HG03521 (cell line): ENCODE results near the gene STOML1.
A peak's percentile ranks its signal among the peaks of the same experiment; 100 is the strongest.

Experiments used
- ATAC-seq: cut with Tn5 transposase; IDR thresholded peaks from one replicate; pipeline ENCODE4 v1.9.1; 2021; ENCODE audit warnings: mild to moderate bottlenecking, moderate library complexity; ENCODE audit not compliant: unreplicated experiment

Gene STOML1

DNA sequence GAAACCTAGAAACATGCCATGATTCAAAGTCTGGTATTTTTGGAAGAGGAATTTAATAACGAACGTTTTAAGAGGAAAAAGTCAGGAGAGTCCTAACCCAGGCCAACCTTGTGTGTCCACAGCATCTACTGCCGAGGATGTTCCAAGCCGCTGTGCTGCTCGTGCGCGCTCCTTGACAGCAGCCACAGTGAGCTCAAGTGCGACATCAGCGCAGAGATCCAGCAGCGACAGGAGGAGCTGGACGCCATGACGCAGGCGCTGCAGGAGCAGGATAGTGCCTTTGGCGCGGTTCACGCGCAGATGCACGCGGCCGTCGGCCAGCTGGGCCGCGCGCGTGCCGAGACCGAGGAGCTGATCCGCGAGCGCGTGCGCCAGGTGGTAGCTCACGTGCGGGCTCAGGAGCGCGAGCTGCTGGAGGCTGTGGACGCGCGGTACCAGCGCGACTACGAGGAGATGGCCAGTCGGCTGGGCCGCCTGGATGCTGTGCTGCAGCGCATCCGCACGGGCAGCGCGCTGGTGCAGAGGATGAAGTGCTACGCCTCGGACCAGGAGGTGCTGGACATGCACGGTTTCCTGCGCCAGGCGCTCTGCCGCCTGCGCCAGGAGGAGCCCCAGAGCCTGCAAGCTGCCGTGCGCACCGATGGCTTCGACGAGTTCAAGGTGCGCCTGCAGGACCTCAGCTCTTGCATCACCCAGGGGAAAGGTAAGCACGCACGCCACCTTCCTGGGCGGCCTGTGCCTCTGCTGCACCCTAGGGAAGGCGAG, 30.8 kb upstream of the STOML1 start:
- ATAC-seq = no peak

DNA sequence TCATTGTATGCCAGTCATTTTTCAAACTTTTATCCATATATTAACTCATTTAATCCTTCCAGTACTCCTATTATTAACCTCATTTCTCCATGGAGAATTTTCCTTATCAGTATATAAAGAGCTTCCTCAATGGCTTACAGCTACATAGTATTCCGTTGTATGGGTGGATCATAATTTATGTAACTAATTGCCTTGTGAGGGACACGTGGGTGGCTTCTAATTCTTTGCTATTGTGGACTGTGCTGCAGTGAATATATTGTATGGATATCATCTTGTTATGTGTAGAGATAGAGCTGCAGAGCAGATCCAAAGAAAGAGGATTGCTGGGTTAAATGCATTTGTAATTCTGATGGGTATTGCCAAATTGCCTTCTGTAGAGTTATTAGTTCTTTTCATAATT, 27.6 kb upstream of the STOML1 start:
- no peak for ATAC-seq

DNA sequence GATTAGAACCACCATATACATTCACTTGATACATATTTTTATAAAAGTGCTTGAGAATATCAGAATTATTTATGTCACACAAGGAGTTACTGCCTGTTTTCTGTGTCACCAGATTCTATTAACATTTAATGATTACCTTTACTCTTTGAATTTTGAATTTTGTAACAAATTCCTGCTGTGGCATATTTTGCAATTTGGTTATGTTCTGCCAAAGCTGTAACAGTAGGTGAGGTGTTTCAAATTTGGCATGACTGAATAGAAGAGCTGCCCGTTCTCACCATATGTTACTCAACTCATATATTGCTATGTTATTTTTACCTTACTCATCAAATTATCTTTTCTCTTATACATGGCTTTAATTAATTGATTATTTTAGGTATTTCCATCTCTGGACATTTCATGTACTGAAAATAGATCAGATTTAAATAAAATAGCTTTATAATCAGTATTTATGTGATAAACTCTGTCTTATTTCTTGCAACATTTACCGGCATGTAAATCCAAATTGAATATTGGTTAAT, 21.3 kb upstream of the STOML1 start:
- ATAC-seq = no peak

DNA sequence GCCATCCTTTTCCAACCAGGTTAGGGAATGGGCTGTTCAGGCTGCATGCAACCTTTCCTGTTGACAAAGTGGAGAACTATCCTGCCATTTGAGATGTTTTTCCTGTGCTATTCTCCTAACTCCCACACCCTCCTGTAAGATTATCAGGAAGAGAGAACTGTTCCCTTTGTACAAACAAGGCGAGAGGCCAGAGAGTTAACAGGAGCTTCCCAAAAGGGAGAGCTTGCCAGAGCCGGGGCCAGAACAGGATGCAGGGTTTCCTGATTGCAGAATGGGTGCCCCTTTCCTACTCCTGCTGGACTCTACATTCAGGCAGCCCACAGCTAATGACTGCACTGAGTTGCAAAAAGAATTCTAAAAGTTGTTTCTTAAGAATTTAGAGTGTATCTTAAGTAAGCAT, 19.5 kb upstream of the STOML1 start:
- no peak for ATAC-seq

DNA sequence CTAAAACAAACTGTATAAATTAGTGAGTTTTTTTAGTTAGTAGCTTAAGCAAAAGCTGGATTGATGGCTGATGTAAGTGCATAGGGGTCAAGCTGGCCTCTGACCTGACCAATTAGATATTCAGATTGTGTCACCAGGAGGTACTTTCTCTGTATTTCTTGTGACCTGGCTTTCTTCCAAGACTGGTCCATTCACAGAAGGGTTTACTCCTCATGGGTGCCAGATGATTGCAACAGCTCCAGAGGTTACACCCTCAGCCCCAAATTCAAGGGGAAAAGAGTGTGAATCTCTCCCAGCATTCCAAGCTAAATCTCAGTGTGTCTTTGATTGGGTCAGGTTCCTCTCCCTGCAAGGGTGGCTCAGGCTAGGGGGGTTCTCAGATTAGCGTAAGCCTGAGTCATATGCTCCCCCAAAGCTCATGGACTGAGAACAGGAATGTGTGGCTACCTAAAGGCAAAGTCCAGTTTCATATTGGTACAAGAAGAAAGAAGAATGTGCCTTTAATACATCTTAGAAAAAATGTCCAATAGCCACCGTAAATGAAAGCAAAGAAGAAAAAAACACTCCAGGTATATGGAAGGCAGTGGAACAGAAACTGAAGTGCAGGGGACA, 18.9 kb upstream of the STOML1 start:
- ATAC-seq = no peak

DNA sequence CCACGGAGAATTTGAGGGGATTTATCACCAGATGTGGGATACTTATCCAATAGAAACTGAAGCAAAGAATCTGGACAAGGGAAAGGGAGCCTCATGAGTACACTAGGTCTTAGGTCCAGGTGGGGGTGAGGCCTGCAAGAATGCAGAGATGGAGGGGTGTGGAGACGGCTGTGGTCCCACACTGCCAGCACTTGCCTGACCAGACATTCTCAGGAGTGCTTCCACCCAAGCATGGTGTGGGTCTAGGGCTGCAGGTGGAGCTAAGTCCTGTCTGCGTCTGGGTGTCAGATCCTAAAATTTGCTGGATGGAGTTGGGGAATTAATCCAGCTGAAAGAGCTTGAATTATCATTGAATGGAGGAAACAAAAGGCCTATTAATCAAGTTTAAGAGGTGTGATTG, 16.8 kb upstream of the STOML1 start:
- ATAC-seq = no peak

DNA sequence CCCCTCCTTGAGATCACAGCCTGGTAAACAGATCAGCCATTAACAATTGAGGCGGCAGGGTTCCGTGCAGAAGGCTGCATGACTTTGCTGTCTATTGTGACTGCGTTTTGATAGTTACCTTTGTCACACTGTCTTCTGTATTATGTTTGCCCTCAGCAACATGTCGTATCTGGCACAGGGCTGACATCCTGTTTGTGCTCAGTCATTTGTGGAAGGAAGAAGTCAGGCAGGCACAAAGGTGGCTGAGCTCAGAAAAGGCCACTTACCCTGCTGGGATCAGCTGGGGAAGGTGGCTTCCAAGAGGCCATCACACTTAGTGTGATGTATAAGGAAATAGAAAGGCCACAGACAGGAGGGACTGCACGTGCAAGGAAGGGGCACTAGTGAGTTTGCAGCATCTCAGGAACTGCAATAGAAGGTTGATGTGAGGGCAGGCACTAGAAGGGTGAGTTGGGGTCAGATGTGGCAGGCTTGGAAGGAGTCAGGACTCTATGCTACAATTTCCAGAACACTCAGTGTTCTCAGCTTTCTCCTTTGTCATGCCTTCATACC, 15.8 kb upstream of the STOML1 start:
- ATAC-seq = no peak

DNA sequence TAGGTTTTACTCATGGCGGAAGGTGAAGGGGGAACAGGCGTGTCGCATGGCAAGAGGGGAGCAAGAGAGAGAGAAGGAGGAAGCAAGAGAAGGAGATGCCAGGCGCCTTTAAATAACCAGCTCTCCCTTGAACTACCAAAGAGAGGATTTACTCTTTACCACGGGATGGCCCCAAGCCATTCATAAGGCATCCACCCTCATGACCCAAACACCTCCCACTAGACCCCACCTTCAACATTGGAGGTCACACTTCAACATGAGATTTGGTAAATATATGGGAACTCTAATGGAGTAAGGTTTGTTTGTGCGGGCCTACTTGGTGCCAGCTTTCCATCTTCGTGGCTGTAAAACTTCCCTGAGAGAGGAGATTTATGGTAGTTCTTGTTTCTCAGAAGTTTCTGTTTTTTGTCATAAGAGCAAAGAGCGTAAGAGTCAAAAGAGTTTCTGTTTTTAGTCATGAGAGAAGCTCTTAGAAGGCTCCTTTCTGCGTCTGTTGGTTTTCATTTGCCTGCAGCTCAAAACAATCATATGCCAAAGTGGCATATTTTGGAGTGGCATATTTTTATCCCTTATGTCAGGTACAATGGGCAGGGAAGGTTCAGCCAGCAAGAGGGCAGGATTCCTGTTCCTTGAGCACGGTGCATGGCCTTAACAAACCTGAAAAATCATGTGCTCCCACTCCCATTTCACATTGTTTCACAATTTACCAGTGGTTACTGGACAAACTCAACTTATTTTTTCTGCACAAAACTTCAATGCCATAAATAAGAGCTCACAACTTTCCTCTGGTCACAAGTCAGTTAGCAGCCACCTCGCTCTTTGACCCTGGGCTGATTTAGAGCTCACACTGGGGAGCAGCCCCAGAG, 14.9 kb upstream of the STOML1 start:
- no peak for ATAC-seq

DNA sequence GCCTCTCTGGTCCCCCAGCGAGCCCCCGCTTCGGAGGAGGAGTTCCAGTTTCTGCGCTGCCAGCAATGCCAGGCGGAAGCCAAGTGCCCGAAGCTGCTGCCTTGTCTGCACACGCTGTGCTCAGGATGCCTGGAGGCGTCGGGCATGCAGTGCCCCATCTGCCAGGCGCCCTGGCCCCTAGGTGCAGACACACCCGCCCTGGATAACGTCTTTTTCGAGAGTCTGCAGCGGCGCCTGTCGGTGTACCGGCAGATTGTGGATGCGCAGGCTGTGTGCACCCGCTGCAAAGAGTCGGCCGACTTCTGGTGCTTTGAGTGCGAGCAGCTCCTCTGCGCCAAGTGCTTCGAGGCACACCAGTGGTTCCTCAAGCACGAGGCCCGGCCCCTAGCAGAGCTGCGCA, 5.9 kb upstream of the STOML1 start:
- ATAC-seq = no peak

DNA sequence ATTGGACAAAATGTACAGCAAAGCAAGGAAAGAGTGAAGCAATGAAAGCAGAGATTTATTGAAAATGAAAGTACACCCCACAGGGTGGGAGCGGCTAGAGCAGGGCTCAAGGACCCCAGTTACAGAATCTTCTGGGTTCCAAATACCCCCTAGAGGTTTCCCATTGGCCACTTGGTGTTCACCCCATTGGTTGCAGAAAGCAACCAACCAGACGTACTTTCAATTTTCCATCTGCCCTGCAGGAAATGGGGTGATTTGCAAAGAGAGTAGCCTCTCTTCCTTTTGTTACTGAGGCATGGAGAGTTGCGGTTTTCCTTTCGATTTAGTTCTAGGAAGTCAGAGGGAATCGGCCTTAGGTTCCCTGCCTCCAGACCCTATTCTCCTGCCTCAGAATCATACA, 4.8 kb upstream of the STOML1 start:
- no peak for ATAC-seq

DNA sequence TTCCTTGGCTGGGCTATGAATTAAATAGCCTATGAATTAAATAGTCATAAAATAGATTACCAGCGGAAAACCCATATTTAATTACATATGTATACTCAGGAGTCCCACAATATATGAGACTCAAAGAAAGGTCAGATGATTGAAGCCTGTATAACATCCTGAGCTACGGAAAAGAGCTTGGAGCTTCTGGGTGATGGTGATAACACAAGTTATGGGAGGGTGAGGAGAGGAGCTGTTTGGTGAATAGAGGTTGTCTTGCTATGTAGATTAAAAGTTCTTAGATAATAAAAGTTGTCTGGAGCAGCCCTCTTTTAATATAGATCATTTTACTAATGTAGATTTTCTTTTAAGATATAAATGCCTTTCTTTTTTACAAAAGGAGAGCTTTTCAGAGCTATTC, 4.2 kb upstream of the STOML1 start:
- no peak for ATAC-seq

DNA sequence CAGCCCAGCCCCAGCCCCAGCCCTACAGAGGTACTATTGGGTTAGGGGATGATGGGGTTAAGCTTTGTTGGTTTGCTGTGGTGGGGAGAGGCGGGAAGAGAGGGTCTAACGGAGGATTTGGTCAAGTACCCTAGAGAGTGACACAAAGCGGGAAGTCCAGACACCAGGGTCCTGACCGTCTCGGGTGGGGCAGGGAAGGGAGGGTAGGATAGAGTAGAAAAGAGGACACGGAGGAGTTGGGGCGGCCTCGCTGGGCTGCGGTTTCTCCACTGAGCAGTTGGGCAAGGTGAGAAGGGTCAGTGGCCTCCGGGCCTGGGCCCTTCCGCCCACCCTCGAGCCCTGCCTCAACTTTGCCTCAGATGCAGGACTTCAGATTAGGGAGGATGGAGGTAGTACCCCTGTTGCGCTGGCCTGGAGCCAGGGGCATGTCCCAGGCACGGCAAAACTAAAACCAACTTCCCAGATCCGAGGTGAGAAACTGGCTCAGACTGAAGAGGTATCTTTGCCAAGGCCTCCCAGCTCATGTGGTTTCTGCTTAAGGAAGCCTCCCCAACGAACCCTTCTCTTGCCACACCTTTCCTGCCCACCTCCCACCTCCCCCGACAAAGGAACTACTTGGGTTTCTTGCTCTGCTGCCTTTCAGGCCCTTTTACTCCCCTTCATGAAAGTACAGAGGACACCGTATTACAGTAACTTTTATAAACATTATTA, 3.0 kb upstream of the STOML1 start:
- no peak for ATAC-seq

DNA sequence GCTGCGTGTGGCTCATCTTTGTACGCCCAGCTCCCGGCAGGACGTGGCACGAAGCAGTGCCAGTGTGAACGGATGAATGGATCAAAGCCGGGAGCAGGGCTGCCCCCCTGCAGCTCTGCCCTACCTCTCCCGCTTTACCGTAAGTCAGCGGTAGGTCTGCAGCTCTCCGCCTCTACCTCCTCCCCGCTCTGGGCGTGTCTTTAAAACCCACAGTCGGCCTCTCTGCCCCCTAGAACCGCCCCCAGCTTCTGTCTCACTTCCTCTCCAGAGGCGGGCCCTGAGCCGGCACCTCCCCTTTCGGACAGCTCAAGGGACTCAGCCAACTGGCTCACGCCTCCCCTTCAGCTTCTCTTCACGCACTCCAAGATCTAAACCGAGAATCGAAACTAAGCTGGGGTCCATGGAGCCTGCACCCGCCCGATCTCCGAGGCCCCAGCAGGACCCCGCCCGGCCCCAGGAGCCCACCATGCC, 2.4 kb upstream of the STOML1 start, which contains the start of gene PML:
Gene PML, plus strand, starts transcription at position 304 of the 471 bp plus-strand sequence. Its CDS starts 97 bp downstream, at position 401.
- peak; percentile 64 for ATAC-seq

DNA sequence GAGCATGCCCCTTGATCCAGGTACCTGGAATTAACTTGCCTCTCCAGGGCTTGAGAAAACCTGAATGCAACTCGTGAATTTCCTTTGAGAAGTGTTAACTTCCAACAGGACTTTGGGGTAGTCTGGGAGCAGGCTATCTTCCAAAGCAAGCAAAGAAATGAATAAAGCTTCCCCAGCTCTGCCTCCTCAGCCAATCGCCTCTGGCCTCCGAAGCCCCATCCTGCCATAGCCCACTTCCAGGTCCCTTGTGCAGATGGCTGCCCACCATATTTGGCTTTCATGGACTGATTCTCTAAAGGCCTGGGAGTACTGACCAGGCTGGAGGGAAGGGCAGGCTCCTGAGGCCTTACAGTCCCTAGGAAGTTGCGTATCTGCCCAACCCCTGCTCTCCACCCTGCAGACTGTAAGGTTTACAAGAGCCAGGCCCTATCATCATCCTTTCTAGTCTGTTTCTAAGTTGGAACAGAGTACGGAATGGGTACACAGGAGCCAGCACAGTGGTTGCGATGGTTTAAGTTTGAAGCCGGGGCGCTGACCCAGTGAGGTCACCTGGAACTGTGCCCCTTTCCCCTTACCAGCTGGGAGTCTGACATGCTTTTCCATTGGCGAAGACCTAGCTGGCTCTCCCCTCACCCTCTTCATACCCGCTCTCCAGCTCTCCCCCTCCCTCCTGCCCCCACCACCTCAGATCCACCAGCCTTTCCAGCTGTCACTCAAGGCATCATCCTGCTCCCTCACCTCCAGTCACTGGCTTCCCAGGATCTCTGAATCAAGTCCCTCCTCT, 1.3 kb upstream of the STOML1 start:
- no peak for ATAC-seq

DNA sequence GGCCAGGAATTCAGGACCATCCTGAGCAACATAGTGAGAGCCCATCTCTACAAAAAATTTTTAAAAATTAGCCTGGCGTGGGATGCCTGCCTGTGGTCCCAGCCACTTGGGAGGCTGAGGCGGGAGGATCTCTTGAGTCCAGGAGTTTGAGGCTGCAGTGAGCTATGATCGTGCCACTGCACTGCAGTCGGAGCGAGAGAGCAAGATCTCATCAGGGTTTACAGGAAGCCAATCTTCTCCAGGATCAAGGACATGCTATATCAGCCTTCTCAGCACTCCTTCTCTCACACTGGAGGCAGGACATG, 451 bp upstream of the STOML1 start:
- ATAC-seq = no peak

DNA sequence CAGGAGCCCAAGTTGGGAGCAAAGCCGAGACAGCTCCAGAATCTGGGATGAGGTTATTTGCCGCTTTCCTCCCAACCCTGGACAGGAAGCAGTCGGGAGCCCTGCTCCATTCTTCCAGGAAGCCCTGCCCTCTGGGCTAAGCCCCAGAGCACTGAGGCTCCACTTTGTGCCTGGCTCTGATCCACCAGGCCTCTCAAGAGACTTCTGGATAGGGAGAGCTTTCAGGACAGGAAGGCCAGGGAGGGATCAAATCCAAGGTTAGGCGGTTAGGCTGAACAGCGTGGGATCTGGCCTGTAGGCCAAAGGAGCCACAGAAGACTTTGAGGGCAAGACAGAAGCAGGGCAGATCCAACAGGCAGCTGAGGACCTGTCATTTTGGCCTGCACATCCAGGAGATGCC, 835 bp downstream of the STOML1 start:
- no peak for ATAC-seq

DNA sequence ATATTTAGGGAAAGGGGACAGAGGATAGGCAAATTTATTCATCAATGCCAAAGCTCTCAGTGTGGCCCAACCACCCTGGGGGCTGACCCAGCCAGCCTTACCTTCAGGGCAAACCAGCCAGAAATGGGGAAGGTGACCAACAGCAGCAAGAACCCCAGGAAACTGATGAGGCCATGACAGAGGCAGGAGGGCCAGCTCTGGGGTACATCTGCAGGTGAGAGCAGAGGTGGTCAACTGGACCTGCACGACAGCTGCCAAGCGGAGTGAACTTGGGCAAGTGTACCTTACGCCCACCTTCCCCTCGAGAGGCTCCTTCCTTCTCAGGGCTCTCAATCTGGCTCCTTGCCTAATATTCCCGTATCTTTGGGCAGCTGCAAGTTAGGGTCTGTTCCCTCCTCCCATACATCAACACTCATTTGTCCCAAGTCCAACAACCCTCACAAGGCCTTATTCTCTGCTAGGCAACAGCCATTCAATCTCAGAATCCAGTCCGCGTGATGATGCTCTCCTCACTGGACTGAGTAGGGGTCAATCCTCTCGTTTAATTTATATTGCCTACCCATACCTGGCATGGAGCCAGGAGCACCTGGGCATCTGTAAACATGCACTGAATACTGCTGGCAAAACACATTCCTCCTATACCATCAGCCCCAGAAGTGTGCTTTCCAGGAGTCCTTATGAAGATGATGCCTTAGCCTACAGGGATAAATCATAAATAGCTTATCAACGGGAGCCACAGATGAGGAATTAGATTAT, 1.7 kb downstream of the STOML1 start:
- no peak for ATAC-seq

DNA sequence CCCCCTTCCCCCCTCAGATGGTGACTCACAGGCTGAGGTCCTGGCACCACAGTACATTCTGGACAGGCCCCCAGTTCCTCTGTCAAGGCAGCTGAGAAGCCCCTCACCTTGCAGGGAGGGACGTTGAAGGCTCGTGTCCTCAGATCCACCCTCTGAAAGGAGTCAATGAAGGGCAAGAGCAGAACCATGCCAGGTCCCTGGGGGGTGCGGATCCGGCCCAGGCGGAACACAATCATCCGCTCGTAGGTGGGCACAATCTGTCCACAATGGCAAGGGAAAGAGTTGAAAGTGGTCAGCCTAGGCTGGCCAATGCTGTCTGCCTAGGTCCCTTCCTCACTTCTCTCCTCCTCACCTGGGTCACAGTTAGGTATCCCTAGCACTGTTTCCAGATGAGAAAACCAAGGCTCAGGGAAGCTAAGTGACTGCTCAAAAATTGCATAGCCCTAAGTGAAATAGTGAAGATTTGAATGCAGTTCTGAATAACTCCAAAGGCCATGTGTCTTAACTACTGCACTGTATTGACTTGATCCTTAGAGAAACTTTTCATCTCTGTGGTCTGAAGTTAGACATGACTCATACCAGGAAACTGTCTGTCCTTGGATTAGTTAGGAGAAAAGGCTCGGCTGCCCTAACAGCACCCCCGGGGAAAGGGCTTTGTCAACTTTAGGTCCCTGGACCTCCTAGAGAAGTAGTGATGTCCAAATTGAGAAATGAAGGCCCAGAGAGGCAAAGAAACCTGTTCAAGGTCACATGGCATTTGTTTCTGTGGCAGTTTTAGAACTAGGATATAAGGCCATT, 2.9 kb downstream of the STOML1 start:
- no peak for ATAC-seq
